ACC112 (cell line): Measurements from ENCODE around the gene DCAF15.
"Not testable (repeated sequence)": the region's sequence is repeated elsewhere in the genome, so short reads cannot be mapped to it uniquely, and the experiment has no call there.

Experiments
- H2AFZ ChIP-seq: fragments of 200-600 bp; sonication (generic); one replicate; pipeline ENCODE4 v1.6.0; 2017; ENCODE audit warnings: antibody characterized with exemption, low read length; ENCODE audit not compliant: unreplicated experiment
- H3K27ac ChIP-seq: fragments of 200-600 bp; sonication (generic); 2 replicates; pipeline ENCODE4 v1.5.1; 2014; ENCODE audit warnings: low read depth, mild to moderate bottlenecking, antibody characterized with exemption, low read length, moderate library complexity
- H3K27me3 ChIP-seq: fragments of 200-600 bp; sonication (generic); 2 replicates; pipeline ENCODE4 v1.6.1; 2014; ENCODE audit warnings: mild to moderate bottlenecking, antibody characterized with exemption, low read length, moderate library complexity, mixed read lengths; ENCODE audit not compliant: insufficient read depth
- H3K36me3 ChIP-seq: fragments of 200-600 bp; sonication (generic); 2 replicates; pipeline ENCODE4 v1.6.1; 2016; ENCODE audit warnings: mild to moderate bottlenecking, antibody characterized with exemption, low read length, moderate library complexity, mixed read lengths; ENCODE audit not compliant: insufficient read depth
- H3K4me1 ChIP-seq: fragments of 200-600 bp; sonication (generic); one replicate; pipeline ENCODE4 v1.6.1; 2016; ENCODE audit warnings: low read length, mixed read lengths; ENCODE audit not compliant: insufficient read depth, unreplicated experiment, control insufficient read depth
- H3K4me3 ChIP-seq: fragments of 200-600 bp; sonication (generic); 2 replicates; pipeline ENCODE4 v1.5.1; 2014; ENCODE audit warnings: mild to moderate bottlenecking, low read depth, low read length
- H3K79me2 ChIP-seq: fragments of 200-600 bp; sonication (generic); one replicate; pipeline ENCODE4 v1.6.0; 2016; ENCODE audit warnings: low read length; ENCODE audit not compliant: control insufficient read depth, unreplicated experiment, insufficient read depth

The DCAF15 gene

GRCh38 chr19:13968383-13968935 lies 16.1 kb downstream of the DCAF15 start:
- no peaks in the 10 kb centered on the region for H3K4me1 ChIP-seq
- H2AFZ ChIP-seq = no peak overlapping the region
- no peak overlapping the region for H3K4me3 ChIP-seq
- H3K79me2 ChIP-seq = no peaks in the 10 kb centered on the region
- no peaks in the 10 kb centered on the region for H3K27me3 ChIP-seq
- H3K27ac ChIP-seq = no peak overlapping the region
- no peaks in the 10 kb centered on the region for H3K36me3 ChIP-seq

DNA sequence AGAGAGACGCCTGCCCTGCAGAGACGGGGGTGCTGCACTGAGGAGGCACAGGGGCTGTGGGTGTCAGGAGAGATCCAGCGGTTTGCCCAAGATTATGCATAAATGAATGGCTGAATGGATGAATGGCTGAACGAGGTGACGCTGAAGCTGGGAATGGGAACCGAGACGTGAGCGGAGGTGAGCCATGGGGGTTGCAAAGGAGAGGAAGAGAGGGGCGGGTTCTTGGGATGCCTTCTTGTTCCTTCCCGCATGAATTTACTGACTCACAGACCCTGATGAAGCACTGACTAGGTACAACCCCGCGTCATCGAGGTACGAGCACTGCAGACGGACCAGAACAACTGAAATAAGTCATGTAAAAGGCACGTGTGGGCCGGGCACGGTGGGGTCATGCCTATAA lies 16.7 kb downstream of the DCAF15 start:
- Histone ChIP-seq H3K27me3 (no peaks in the 10 kb centered on the region), H2AFZ (no peak overlapping the region), H3K79me2 (no peaks in the 10 kb centered on the region), H3K27ac (no peak overlapping the region), H3K4me3 (no peak overlapping the region), H3K36me3 (no peaks in the 10 kb centered on the region), H3K4me1 (no peaks in the 10 kb centered on the region)

DNA sequence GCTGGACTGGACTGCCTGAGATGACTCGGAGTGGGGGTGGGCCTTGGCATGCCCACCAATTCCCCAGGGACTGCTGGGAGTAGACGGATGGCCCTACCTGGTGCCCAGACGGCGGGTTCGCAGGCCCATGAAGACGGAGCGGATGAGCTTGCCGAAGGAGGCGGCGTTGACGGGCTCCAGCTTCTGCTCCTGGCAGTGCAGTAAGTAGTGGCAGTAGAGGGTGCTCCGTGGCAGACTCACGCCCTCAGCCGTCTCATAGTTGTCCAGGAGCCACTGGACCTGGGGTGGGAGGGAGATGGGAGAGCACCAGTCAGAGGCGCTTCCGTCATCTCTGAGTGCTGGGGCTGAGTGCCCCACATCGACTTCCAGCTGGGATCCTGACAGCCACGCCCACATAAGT lies 17.6 kb downstream of the DCAF15 start:
- Histone ChIP-seq H3K4me1 (no peaks in the 10 kb centered on the region), H3K4me3 (no peak overlapping the region), H3K27me3 (no peaks in the 10 kb centered on the region), H3K79me2 (no peaks in the 10 kb centered on the region), H3K36me3 (no peaks in the 10 kb centered on the region), H2AFZ (no peak overlapping the region), H3K27ac (no peak overlapping the region)

DNA sequence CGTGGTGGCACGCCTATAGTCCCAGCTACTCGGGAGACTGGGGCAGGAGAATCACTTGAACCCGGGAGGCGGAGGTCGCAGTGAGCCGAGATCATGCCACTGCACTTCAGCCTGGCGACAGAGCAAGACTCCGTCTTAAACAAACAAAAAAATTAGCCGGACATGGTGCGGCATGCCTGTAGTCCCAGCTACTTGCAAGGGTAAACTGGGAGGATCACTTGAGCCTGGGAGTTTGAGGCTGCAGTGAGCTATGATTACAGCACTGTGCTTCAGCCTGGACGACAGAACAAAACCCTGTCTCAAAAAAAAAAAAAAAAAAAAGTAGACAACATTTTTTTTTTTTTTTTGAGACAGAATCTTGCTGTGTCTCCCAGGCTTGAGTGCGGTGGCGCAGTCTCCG lies 19.6 kb downstream of the DCAF15 start:
- not testable (repeated sequence) for H2AFZ ChIP-seq, H3K4me3 ChIP-seq, H3K27me3 ChIP-seq, H3K4me1 ChIP-seq, H3K27ac ChIP-seq, H3K36me3 ChIP-seq, H3K79me2 ChIP-seq

DNA sequence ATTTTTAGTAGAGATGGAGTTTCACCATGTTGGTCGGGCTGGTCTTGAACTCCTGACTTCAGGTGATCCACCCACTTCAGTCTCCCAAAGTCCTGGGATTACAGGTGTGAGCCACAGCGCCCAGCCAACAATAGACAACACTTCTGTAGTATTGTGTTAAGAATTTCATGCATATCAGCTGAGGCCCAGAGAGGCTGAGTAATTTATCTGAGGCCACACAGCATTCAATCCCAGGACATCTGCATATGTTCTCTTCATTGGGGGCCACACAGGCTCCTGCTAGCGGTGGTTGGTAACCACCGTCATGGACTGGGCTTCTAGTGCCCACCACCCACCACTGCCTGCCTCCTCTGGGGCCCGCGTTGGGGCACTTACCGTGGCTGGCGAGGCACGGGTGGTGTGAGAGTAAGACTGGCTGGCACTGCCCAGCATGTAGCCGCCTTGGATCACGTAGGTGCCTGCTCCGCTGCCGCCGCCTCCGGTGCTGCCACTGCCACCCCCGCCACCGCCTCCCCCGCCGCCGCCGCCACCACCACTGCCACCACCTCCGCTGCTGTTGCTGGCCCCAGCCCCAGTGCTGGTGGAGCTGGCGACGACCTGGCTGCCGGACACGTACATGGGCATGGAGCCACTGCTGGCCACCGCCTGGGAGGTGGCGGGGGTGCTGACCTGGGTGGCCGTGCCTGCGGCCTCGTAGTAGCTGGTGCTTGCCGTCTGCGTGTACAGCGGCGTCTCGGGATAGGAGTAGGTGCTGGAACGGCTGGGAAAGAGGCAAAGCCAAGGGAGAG lies 20.3 kb downstream of the DCAF15 start:
- Histone ChIP-seq H3K36me3 (no peaks in the 10 kb centered on the region), H3K27ac (no peak overlapping the region), H2AFZ (no peak overlapping the region), H3K4me3 (no peak overlapping the region), H3K27me3 (no peaks in the 10 kb centered on the region), H3K79me2 (no peaks in the 10 kb centered on the region), H3K4me1 (no peaks in the 10 kb centered on the region)

DNA sequence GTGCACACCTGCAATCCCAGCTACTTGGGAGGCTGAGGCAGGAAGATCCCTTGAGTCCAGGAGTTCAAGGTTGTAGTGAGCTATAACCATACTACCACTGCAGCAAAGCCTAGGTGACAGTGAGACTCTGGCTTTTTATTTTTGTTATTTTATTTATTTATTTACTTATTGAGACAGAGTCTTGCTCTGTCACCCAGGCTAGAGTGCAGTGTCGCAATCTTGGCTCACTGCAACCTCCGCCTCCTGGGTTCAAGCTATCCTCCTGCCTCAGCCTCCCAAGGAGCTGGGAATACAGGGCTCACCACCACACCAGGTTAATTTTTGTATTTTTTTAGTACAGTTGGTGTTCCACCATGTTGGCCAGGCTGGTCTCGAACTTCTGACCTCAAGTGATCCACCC lies 21.2 kb downstream of the DCAF15 start:
- H3K27me3 ChIP-seq, H3K79me2 ChIP-seq, H3K27ac ChIP-seq, H3K4me3 ChIP-seq, H2AFZ ChIP-seq, H3K36me3 ChIP-seq, H3K4me1 ChIP-seq: not testable (repeated sequence)

- Histone ChIP-seq H3K27me3 (no peaks in the 10 kb centered on the region), H3K27ac (no peak overlapping the region), H3K79me2 (no peaks in the 10 kb centered on the region), H3K4me1 (no peaks in the 10 kb centered on the region), H3K36me3 (no peaks in the 10 kb centered on the region), H2AFZ (no peak overlapping the region), H3K4me3 (no peak overlapping the region)
Observed at GRCh38 chr19:13974073-13974472, 21.8 kb downstream of the DCAF15 start.

DNA sequence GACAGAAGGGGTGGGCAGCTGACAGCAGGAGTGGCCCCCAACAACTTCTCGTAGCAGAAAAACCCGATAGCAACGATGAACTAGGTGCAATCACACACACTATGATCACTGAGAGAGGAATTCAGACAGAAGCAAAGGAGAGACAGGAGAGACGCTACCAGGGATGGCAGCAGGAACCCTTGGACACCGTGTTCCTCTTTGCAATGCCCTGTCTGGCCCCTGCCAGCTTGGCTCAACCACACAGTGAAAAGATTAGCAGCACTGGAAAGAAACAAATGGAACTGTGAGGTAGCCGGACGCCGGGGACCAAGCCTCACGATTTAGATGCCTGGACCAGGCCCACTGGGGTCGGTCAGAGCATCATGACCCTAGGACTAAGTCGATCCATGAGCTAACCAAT lies 23.6 kb downstream of the DCAF15 start:
- Histone ChIP-seq H3K27ac (no peak overlapping the region), H3K4me3 (no peak overlapping the region), H3K4me1 (no peaks in the 10 kb centered on the region), H3K36me3 (no peaks in the 10 kb centered on the region), H3K79me2 (no peaks in the 10 kb centered on the region), H2AFZ (no peak overlapping the region), H3K27me3 (no peaks in the 10 kb centered on the region)

DNA sequence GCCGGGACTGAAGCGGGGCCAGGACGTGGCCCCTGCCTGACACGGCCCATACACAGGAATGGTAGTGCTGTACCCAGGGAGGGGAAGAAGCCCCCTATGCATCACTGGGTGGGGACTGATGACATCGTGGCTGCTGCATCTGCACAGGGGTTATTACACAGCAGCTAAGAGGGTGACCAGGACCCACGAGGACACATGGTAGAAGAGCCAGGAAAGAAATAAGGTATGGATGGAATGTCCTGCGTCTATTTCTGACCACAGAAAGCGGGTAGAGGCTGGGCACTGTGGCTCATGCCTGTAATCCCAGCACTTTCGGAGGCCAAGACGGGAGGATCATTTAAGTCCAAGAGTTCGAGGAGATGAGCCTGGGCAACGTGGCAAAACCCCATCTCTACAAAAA lies 24.1 kb downstream of the DCAF15 start:
- no peaks in the 10 kb centered on the region for H3K4me1 ChIP-seq
- no peak overlapping the region for H2AFZ ChIP-seq
- H3K27ac ChIP-seq = no peak overlapping the region
- H3K79me2 ChIP-seq = no peaks in the 10 kb centered on the region
- no peak overlapping the region for H3K4me3 ChIP-seq
- H3K36me3 ChIP-seq = no peaks in the 10 kb centered on the region
- H3K27me3 ChIP-seq = no peaks in the 10 kb centered on the region

DNA sequence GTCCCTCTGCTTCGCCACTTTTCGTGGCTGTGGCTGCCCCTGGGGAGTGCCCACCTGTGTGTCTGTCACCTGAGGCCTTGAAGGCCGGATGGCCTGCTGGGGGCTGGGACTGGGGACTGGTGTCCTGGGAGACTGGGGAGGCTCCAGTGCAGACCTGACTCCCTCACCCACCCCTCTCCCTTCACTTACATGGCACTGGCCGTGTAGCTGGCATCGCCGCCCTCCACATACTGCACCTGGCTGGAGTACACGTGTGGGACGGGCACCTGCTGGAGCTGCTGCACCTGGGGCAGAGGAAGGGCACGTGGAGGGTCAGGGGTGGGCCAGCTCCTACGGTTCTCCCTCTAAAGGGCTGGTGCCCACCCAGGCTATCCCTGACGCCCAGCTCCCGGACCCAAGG lies 25.5 kb downstream of the DCAF15 start:
- H3K27me3 ChIP-seq = no peaks in the 10 kb centered on the region
- no peaks in the 10 kb centered on the region for H3K36me3 ChIP-seq
- H3K79me2 ChIP-seq = no peaks in the 10 kb centered on the region
- H3K4me1 ChIP-seq = no peaks in the 10 kb centered on the region
- H3K27ac ChIP-seq = no peak overlapping the region
- no peak overlapping the region for H2AFZ ChIP-seq
- no peak overlapping the region for H3K4me3 ChIP-seq
